IMR-90 (cell line): ENCODE data around the gene TBCEL. TPM values are rescaled to one million over a fixed set of nuclear protein-coding genes. Genes with fewer than 3 reads are reported as not detected.

ENCODE experiments used
- ATAC-seq: fragments of 200-7000 bp; cut with Tn5 transposase; 2 replicates; pipeline ENCODE4 v1.9.1; 2020; ENCODE audit warnings: low read depth, mild to moderate bottlenecking, moderate library complexity
- BruUV-seq: library from RNA; stranded (reverse); fragments of 400-500 nt; replicated peaks from 2 replicates; lab custom pipeline; 2021; lab: Mats Ljungman, UMichigan
- CTCF ChIA-PET: fragments of 300-600 bp; formaldehyde crosslinking; extraction: SDS; loops from one replicate; lab custom pipeline; 2021; ENCODE audit warnings: antibody characterized with exemption; lab: Yijun Ruan, JAX
- POLR2A ChIA-PET: fragments of 300-600 bp; sonication (Branson Sonifier 250); formaldehyde crosslinking; loops from one replicate; lab custom pipeline; 2022; ENCODE audit warnings: antibody characterized with exemption; ENCODE audit not compliant: unreplicated experiment; lab: Charles Lee
- DNase-seq: peaks from one replicate; pipeline ENCODE4 v3.0.0; 2013
- H2AFZ ChIP-seq: replicated peaks from 2 replicates; pipeline ENCODE3; 2013; ENCODE audit warnings: low read length, mild to moderate bottlenecking; ENCODE audit not compliant: poor library complexity
- H2AK5ac ChIP-seq: 2 replicates; pipeline ENCODE4 v1.6.1; 2013; ENCODE audit warnings: low read depth, low read length, inconsistent platforms
- H2AK9ac ChIP-seq: replicated peaks from 2 replicates; pipeline ENCODE3; 2013; ENCODE audit warnings: mild to moderate bottlenecking, low read depth, low read length, moderate library complexity; ENCODE audit not compliant: poor library complexity
- H2BK120ac ChIP-seq: 2 replicates; pipeline ENCODE4 v1.6.1; 2013; ENCODE audit warnings: low read depth, low read length, inconsistent platforms
- H2BK15ac ChIP-seq: 3 replicates; pipeline ENCODE4 v1.6.1; 2013; ENCODE audit warnings: low read depth, low read length, inconsistent platforms
- H2BK20ac ChIP-seq: 2 replicates; pipeline ENCODE4 v1.6.1; 2013; ENCODE audit warnings: low read depth, mild to moderate bottlenecking, inconsistent platforms, low read length, moderate library complexity
- H2BK5ac ChIP-seq: 2 replicates; pipeline ENCODE4 v1.6.1; 2013; ENCODE audit warnings: mild to moderate bottlenecking, low read depth, low read length, inconsistent platforms; ENCODE audit not compliant: poor library complexity, severe bottlenecking
- H3K14ac ChIP-seq: replicated peaks from 2 replicates; pipeline ENCODE4 v1.6.1; 2013; ENCODE audit warnings: low read depth, low read length, inconsistent platforms
- H3K18ac ChIP-seq: 2 replicates; pipeline ENCODE4 v1.6.1; 2013; ENCODE audit warnings: low read depth, low read length, control low read depth
- H3K23ac ChIP-seq: 2 replicates; pipeline ENCODE4 v1.6.1; 2013; ENCODE audit warnings: low read depth, low read length, inconsistent platforms
- H3K27ac ChIP-seq: 2 replicates; pipeline ENCODE4 v1.5.1; 2013; ENCODE audit warnings: mild to moderate bottlenecking, control low read depth, low read length; ENCODE audit not compliant: insufficient read depth
- H3K27me3 ChIP-seq: 2 replicates; pipeline ENCODE4 v1.6.1; 2013; ENCODE audit warnings: low read length; ENCODE audit not compliant: control insufficient read depth, insufficient read depth
- H3K36me3 ChIP-seq: 2 replicates; pipeline ENCODE4 v1.6.1; 2013; ENCODE audit warnings: low read length, mixed read lengths; ENCODE audit not compliant: control insufficient read depth, insufficient read depth
- H3K4ac ChIP-seq: 2 replicates; pipeline ENCODE4 v1.6.1; 2013; ENCODE audit warnings: low read depth, low read length, inconsistent platforms
- H3K4me1 ChIP-seq: 2 replicates; pipeline ENCODE4 v1.6.1; 2013; ENCODE audit warnings: low read length, mixed read lengths; ENCODE audit not compliant: control insufficient read depth, insufficient read depth
- H3K4me2 ChIP-seq: 2 replicates; pipeline ENCODE4 v1.6.1; 2013; ENCODE audit warnings: low read depth, mild to moderate bottlenecking, control low read depth, low read length, moderate library complexity
- H3K4me3 ChIP-seq: 2 replicates; pipeline ENCODE4 v1.5.1; 2013; ENCODE audit warnings: low read depth, mild to moderate bottlenecking, control low read depth, low read length, moderate library complexity; ENCODE audit not compliant: insufficient read depth
- H3K56ac ChIP-seq: 2 replicates; pipeline ENCODE4 v1.6.1; 2013; ENCODE audit warnings: low read length, inconsistent platforms; ENCODE audit not compliant: insufficient read depth; ENCODE audit errors: extremely low read depth
- H3K79me1 ChIP-seq, 2 experiments: 2 replicates each; pipeline ENCODE4 v1.6.1; 2013; ENCODE audit warnings: low read length in 2 of 2, inconsistent platforms in 1 of 2, low read depth in 1 of 2
- H3K9ac ChIP-seq: 2 replicates; pipeline ENCODE4 v1.6.1; 2013; ENCODE audit warnings: low read depth, low read length, control low read depth
- H3K9me1 ChIP-seq: 2 replicates; pipeline ENCODE4 v1.6.1; 2013; ENCODE audit warnings: low read length, inconsistent platforms; ENCODE audit not compliant: insufficient read depth
- H3K9me3 ChIP-seq: 2 replicates; pipeline ENCODE4 v1.6.1; 2013; ENCODE audit warnings: low read length; ENCODE audit not compliant: control insufficient read depth, insufficient read depth
- H4K20me1 ChIP-seq: 2 replicates; pipeline ENCODE4 v1.6.1; 2013; ENCODE audit warnings: low read length, inconsistent platforms; ENCODE audit not compliant: insufficient read depth
- H4K5ac ChIP-seq: 2 replicates; pipeline ENCODE4 v1.6.1; 2013; ENCODE audit warnings: mild to moderate bottlenecking, low read depth, low read length, control low read depth
- H4K8ac ChIP-seq, 2 experiments: 2 replicates each; pipeline ENCODE4 v1.6.1; 2013; ENCODE audit warnings: low read depth in 2 of 2, low read length in 2 of 2, control low read depth in 1 of 2, inconsistent platforms in 1 of 2
- H4K91ac ChIP-seq: 2 replicates; pipeline ENCODE4 v1.6.1; 2013; ENCODE audit warnings: low read depth, low read length, inconsistent platforms; ENCODE audit not compliant: insufficient read depth
- CTCF ChIP-seq: conservative IDR thresholded peaks from 2 replicates; pipeline ENCODE4 v1.5.1; 2012; ENCODE audit warnings: mild to moderate bottlenecking, low read depth, low read length, improper control_type of control experiment
- MAFK ChIP-seq: IDR thresholded peaks from 2 replicates; pipeline ENCODE4 v1.6.1; 2012; ENCODE audit warnings: low read depth, low read length, improper control_type of control experiment
- RAD21 ChIP-seq: IDR thresholded peaks from 2 replicates; pipeline ENCODE4 v1.6.1; 2012; ENCODE audit warnings: low read length, improper control_type of control experiment
- RFX5 ChIP-seq: IDR thresholded peaks from 2 replicates; pipeline ENCODE4 v1.8.0; 2012; ENCODE audit warnings: low read depth, mild to moderate bottlenecking, low read length, moderate library complexity
- SMC3 ChIP-seq: fragments of 150-350 bp; IDR thresholded peaks from 2 replicates; pipeline ENCODE4 v1.6.1; 2016; ENCODE audit warnings: low read depth, mild to moderate bottlenecking, antibody characterized with exemption, low read length, moderate library complexity
- WGBS, 2 experiments: methylation state at CpG; one replicate each; pipeline versions ENCODE4 v1.1.5 to v1.1.7; 2013; ENCODE audit warnings: missing lambda C conversion rate in 2 of 2; ENCODE audit not compliant: insufficient read length in 1 of 2; ENCODE audit errors: extremely low coverage in 2 of 2; 5-methylcytosine and 5-hydroxymethylcytosine counted together
- dilution Hi-C: fragments of 300-500 bp; cut with HindIII; formaldehyde crosslinking; loops from one replicate; pipeline ENCODE4 v1.14.3; 2018; ENCODE audit warnings: low sequenced_read_pairs; ENCODE audit not compliant: unreplicated experiment
- in situ Hi-C: fragments of 300-500 bp; cut with MboI; formaldehyde crosslinking; loops from 3 replicates; pipeline ENCODE4 v1.14.3; 2019; ENCODE audit warnings: low sequenced_read_pairs, inconsistent platforms, mixed read lengths
- intact Hi-C: fragments of 100-400 bp; cut with micrococcal nuclease; formaldehyde crosslinking; loops from 2 replicates; pipeline ENCODE4 v1.10.0; 2022
- polyA plus RNA-seq, 3 experiments: library from polyadenylated mRNA; depleted of rRNA; stranded (reverse); fragments of >200 nt; gene quantifications; 2 replicates each; pipeline ENCODE4 v1.2.3, GENCODE V29; 2012; ENCODE audit warnings: low replicate concordance in 1 of 3
- total RNA-seq: library from RNA; depleted of rRNA; stranded (reverse); fragments of >200 nt; gene quantifications from 2 replicates; pipeline ENCODE4 v1.2.3, GENCODE V29; 2012

The TBCEL gene
- total and polyA plus RNA-seq, 2 of the 4 experiments (the other 2 are of a cell fraction): 7.1 to 21.0 TPM

GRCh38 chr11:121129362-121130340, 105.7 kb downstream of the TBCEL start (continued):
- no peak for TF ChIP-seq CTCF

- ChIA-PET CTCF (no interaction called here), POLR2A (no interaction called here)
- Histone ChIP-seq H3K9me3 (no peaks in the 10 kb centered on the region), H2AK9ac (no peak overlapping the region), H3K79me1 (no peaks in the 10 kb centered on the region), H3K4me3 (no peak overlapping the region), H2BK20ac (no peak overlapping the region), H3K9me1 (no peaks in the 10 kb centered on the region), H3K36me3 (no peaks in the 10 kb centered on the region), H4K8ac (no peak overlapping the region), H4K91ac (no peak overlapping the region), H3K23ac (no peak overlapping the region), H2AK5ac (no peak overlapping the region), H2BK120ac (no peak overlapping the region), H2BK15ac (no peak overlapping the region), H3K27me3 (peaks cover 3% of the 10 kb centered on the region; the same call in 1 of the 2 replicates), H3K56ac (no peak overlapping the region), H3K4me1 (no peaks in the 10 kb centered on the region), H4K5ac (no peak overlapping the region), H2BK5ac (no peak overlapping the region), H3K4ac (no peak overlapping the region), H3K27ac (no peak overlapping the region), H2AFZ (no peak overlapping the region), H3K9ac (no peak overlapping the region), H4K20me1 (no peaks in the 10 kb centered on the region), H3K14ac (no peak overlapping the region), H3K18ac (no peak overlapping the region), H3K4me2 (no peak overlapping the region)
- DNase-seq (no peak), ATAC-seq (no peak)
- intact Hi-C loops (no loop called here), dilution Hi-C loops (no loop called here), in situ Hi-C loops (no loop called here)
- WGBS, 2 experiments: no CpG with 5 or more reads among the region's 6 CpGs
- no TSS peak for BruUV-seq
- TF ChIP-seq SMC3 (no peak), MAFK (no peak), RFX5 (no peak), RAD21 (no peak)
These were observed 107.8 kb downstream of the TBCEL start for GRCh38 chr11:121131656-121132055.
